GM19468 (cell line): ENCODE measurements around the gene SALL2.
"Not testable (repeated sequence)": the region's sequence is repeated elsewhere in the genome, so short reads cannot be mapped to it uniquely, and the experiment has no call there.

Source experiments
- ATAC-seq: cut with Tn5 transposase; IDR thresholded peaks from one replicate; pipeline ENCODE4 v1.9.1; 2021; ENCODE audit warnings: mild to moderate bottlenecking, moderate library complexity, moderate number of reproducible peaks; ENCODE audit not compliant: unreplicated experiment; ENCODE audit errors: extremely low read depth

Gene SALL2

DNA sequence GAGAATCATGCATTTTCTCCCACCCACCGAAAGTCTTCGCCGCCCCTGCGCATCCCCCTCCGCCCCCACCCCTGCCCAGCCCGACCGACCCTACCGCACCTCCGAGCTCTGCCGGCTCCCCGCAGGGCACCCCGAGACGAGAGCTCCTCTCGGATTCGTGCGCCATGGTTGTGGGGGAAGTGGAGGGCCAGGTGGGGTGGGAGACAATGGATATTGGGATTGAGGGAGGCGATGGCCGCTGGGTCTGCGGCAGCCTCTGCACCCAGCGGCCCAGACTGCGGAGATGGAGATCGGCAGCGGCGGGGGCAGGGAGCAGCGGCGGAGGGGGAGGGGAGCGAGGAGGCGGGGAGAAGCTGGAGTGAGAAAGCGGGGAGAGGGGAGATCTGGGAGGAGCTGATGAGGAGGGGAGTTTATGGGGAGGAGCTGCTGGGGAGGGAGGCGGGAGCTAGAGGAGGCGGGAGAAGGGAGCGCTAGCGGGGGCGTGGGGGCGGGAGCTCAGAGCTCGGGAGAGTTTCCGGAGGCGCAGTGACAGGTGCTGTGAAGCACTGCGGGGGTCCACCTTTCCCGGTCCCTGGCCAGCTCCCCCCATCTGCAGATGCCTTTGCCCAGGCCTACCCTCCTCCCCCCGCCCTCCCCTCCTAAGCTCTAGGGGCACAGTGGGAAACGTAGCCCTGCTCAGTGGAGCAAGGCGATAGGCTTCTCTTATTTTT, at the start of gene SALL2:
SALL2 (minus strand) TSS at position 385 of the 710 bp plus-strand sequence; CDS start at position 166, 219 bp downstream.
- ATAC-seq, result no peak

- ATAC-seq, result no peak
These were observed 49.5 kb upstream of the SALL2 start for GRCh38 chr14:21575661-21576060.

- ATAC-seq, result no peak
These were observed 46.5 kb upstream of the SALL2 start for GRCh38 chr14:21572604-21573003.

- ATAC-seq, result no peak
These were observed 32.6 kb upstream of the SALL2 start for GRCh38 chr14:21558703-21559170.

DNA sequence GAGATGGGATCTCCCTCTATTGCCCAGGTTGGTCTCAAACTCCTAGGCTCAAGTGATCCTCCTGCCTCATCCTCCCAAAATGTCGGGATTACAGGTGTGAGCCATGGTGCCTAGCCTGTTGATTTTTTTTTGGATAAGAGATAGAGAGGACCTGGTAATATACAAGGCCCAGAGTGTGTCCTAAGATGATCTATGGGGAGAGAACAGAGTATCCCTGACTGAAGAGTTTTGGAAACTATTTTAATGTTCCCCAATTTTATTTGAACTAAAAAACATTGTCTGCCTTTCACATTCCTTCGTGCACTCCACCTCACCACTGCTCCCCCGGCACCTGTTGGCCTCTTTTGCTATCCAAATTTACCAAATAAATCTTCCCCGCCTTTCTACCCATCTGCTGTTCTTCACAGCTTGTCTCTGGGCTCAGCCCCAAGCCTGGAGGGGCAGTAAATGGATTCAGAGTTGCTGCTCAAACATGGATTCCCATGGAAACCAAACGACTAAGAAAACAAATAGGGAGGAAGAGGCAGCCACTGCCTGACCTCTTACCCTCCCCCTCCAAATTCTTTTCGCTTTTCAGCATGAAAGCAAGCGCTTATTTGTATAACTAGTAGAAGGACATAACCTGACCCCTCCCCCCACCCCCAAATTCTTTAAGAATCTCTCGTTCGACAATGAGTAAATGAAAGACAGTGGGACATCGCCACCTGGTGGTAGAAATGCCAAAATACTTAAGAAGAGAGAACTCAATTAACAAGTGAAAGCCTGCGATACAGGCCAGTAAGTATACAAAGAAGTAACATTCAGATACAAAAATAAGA, 31.1 kb upstream of the SALL2 start:
- ATAC-seq, result no peak

- ATAC-seq, result no peak
These were observed 30.4 kb upstream of the SALL2 start for GRCh38 chr14:21556378-21557083.

GRCh38 chr14:21553266-21553665, 27.1 kb upstream of the SALL2 start:
- no peak for ATAC-seq

DNA sequence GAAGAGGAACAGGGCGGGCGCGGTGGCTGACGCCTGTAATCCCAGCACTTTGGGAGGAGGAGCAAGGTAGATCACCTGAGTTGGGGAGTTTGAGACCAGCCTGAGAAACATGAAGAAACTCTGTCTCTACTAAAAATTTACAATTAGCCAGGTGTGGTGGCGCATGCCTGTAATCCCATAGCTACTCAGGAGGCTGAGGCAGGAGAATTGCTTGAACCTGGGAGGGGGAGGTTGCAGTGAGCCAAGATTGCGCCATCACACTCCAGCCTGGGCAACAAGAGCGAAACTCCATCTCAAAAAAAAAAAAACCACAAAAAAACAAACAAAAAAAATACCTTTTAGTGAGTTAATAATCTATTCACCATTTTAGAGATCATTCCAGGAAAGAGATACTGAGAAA, 18.4 kb upstream of the SALL2 start:
- ATAC-seq, result not testable (repeated sequence)

DNA sequence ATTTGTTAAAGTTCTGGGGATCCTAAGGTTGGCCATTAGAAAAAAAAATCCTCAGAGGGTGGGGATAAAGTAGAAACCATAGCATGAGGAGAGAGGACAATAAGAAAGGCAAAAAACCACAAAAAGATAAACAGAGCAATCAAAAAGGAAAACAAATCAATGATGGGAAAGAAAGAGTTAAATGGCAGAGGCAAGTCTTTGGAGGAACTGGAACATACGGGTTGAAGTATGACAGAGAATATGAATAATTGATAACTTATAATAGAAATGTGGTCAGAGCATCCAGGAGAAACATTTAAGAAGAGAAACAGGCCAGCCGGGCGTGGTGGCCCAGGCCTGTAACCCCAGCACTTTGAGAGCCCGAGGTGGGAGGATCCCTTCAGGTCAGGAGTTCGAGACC, 17.8 kb upstream of the SALL2 start:
- no peak for ATAC-seq

DNA sequence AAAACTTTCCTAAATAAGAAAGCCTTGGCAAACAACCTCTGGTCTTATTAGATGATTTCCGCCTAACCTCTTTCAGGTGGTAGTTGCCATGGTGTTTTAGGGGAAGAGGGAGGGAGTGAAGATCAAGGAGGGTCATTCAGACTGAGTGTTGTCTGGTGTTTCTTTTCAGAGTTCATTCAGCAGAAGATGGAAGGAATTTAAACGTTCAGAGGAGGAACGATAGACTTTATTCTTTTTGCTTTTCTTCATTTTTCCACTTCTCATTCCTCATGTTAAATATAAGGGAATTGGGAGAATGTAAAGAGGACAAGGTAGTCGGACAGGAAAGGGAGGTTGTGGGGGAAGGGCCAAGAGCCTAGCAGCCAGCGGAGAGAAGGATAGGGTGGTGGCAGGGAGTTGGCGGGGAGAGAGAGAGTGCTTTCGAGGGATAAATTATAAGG, 17.4 kb upstream of the SALL2 start:
- ATAC-seq, result no peak

DNA sequence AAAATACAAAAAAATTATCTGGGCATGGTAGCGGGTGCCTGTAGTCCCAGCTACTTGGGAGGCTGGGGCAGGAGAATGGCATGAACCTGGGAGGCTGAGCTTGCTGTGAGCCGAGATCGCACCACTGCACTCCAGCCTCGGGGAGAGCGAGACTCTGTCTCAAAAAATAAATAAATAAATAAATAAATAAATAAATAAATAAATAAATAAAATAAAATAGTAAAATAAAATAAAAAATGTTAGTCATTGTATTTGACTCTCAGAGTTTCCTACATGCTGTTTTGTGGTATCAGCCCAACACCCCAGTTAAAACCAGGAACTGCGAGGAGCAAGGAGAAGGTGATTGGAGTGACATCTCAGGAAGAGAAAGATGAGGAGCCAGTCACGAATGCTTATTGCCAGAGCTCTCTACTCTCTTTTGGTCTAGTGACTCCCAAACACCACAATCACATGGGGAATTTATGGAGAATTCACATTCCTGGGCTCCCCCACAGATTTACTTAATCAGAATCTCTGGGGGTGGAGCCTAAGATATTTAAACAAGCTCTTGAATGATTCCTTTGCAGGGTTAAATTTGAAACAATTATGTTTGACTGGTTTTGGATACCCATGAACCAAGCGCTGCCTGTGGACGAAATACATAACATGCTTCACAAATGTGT, 15.4 kb upstream of the SALL2 start:
- ATAC-seq, result no peak

GRCh38 chr14:21539189-21539940, 13.2 kb upstream of the SALL2 start:
- ATAC-seq, result no peak

- ATAC-seq, result no peak
These were observed 10.9 kb upstream of the SALL2 start for GRCh38 chr14:21537090-21537424.

- ATAC-seq, result no peak
These were observed 10.4 kb upstream of the SALL2 start for GRCh38 chr14:21536418-21537089.

DNA sequence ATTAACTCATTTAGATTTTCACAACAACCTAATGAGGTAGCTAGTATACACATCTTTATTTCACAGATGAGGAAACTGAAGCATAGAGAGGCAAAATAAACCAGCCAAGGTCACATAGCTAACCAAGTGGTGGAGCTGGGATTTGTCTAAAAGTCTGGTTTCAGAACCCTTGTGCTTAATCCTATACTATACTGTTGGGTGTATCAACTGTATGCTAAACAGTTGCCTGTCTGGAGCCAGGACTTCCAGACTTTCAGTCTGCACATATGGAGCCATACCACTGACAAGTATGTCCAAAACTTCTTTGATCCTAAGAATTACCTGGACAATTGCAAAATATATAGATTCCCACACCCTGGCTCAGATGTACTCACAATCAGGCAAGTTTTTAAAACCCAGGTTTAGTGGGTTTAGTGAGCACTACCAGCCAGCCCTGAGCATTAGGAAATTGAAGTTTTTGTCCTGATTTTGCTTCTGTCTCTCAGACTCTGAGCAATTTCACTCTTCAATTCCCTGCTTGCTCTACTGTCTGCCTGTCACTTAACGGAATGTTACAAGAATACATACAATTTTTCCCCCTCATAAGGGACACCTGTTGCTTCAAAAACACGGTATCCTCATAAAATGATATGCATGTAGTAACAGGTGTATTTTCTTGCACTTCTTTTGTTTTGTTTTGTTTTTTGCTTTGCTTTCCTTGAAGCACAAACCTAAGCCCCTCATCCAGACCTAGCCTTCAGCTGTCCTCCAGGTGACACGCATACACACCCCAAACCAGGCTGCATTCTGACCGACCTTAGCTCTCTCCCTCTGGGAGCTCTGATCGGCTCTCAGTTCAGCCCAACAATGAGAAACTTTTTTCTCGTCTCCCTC, 9.6 kb upstream of the SALL2 start:
- no peak for ATAC-seq

DNA sequence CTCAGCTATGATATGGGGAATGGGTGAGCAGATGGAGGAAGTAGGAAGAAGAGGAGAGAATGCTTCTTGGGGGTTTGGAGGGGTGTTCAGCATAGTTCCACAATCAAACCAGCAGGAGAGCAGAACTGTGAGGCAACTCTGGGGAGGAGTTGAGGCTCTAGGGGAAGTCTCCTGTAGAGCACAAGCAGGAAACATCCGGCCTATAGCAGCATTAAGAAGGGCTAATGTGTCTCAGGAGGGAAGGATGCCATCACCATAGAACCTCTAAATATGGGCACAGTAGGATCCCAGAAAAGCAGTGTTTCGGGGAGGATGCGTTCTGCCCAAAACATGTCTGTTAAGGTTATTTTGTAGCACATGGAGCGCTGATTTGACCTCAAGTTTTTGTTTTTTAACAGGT, 8.4 kb upstream of the SALL2 start:
- no peak for ATAC-seq

GRCh38 chr14:21533294-21533693, 7.1 kb upstream of the SALL2 start:
- no peak for ATAC-seq

DNA sequence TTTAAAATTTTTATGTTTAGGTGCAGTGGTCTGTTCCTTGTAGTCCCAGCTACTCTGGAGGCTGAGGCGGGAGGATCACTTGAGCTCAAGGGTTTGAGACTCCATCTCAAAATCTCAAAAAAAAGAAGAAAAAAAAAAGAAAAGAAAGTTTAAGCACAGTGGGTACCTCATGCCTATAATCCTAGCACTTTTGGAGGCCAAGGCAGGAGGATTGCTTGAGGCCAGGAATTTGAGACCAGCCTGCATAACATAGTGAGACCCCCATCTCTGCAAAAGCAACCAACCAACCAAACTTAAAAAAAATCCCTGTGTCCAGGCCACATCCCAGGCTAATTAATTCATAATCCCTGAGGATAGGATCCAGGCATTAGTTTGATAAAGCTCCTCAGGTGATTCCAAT, 3.4 kb upstream of the SALL2 start:
- ATAC-seq, result no peak
